SK-MEL-5 (cell line): Measurements from ENCODE around the gene ATP2B2. TPM values are rescaled to one million over a fixed set of nuclear protein-coding genes. Genes with fewer than 3 reads are reported as not detected.
"Not testable (repeated sequence)": the region's sequence is repeated elsewhere in the genome, so short reads cannot be mapped to it uniquely, and the experiment has no call there.

ENCODE experiments used
- DNase-seq: peaks from one replicate; pipeline ENCODE4 v3.0.0-alpha.2; 2016; ENCODE audit warnings: low read depth, low spot score
- in situ Hi-C: cut with HindIII; loops from 2 replicates; pipeline ENCODE4 v1.10.0; 2016; ENCODE audit warnings: low sequenced_read_pairs, high pct_unique_total_duplicates, low pct_unique_long_range_greater_than_20kb
- total RNA-seq: library from RNA; depleted of rRNA; stranded (reverse); fragments of >200 nt; shearing (Covaris generic); gene quantifications from 2 replicates; pipeline ENCODE4 v1.2.3, GENCODE V29; 2014

The ATP2B2 gene
- total RNA-seq, 1 experiment from 2014 or later, result not detected

DNA sequence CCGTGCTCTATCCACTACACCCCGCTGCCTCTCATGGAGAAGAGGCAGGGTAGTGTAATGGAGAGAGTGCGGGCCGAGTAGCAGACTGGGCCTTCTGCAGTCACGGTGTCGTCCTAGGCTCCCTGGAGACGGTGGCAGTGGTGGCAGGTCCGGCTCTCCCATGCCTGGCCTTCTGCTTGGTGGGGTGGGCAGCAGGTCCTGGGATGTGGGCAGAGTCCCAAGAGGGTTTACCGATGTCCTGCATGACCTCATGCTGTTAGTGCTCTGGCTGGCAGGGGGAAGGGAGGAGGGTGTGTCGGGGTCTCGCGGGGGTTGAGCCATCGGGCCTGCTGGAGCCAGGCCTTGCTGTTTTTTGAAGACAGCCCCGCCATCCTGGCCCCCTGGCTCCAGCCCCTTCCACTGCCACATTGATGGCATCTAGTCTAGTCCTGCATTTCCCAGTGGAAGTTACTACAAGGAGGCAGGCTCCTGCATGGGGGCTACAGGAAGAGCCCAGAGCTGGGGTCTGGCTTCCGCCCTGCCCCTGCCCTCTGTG, 110.8 kb downstream of the ATP2B2 start:
- DNase-seq, result no peak
- in situ Hi-C loops, result no loop called here

DNA sequence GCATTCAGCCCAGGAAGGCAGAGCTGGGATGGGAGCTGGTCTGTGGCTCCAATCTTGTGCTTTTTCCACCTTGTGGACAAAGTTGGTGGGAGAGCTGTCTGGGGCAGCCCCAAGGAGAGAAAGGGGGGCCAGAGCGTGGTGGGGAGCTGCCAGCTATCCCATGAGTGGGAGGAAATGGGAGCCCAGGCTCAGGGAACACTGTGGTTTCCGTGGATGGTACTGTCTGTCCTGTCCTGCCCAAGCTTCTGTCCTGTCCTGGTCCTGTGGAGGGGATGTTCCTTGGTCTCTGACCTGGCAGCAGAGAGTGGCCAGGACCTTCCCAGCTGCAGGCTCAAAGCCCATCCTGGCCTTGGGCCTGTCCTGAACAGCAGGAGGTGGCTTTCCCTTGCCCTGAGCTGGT, 111.9 kb downstream of the ATP2B2 start:
- no peak for DNase-seq
- in situ Hi-C loops, result no loop called here

DNA sequence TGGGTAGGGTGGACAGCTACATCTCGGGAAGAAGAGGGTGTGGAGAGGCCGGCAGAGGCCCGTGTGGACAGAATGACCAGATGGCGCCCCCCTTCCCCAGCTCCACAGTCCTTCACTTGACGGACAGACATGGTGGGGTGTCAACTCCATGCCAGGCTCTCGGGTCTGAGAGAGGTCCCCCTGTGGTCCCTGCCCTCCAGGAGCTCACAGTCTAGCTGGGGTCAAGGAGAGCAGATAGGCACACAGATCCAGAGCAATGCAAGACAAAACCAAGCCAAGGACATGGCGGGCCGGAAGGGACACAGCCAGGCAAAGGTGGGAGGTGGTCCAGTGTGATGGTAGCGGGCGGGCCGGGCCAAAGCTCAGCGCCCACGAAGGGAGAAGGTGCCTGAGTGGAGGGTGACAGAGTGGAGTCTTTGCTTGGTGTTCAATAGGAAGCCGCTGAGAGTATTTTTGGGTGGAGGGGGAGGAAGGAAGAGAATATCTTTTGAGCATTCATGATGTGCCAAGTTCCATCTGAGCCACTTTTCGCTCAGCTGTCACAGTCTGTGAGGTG, 112.4 kb downstream of the ATP2B2 start:
- no peak for DNase-seq
- in situ Hi-C loops, result no loop called here

DNA sequence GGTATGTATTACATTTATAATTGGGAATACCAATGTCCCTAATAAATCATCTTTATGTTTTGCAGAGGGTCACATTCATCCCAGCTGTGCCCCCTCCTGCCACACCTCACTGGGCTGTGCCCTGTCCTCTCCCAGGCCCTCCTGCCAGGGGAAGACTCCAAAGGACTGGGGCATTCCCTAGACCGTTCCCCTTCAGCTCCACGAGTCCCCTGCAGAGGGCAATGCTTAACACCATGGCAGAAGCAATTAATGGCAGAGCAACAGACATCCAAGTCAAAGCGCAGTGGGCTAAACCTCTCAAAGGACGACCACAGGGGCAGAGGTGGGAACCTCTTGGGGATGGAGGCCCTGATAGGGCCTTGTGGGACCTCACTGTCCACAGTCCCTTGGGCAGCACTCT, 113.1 kb downstream of the ATP2B2 start:
- peak; percentile 35 for DNase-seq
- in situ Hi-C loops, result no loop called here

DNA sequence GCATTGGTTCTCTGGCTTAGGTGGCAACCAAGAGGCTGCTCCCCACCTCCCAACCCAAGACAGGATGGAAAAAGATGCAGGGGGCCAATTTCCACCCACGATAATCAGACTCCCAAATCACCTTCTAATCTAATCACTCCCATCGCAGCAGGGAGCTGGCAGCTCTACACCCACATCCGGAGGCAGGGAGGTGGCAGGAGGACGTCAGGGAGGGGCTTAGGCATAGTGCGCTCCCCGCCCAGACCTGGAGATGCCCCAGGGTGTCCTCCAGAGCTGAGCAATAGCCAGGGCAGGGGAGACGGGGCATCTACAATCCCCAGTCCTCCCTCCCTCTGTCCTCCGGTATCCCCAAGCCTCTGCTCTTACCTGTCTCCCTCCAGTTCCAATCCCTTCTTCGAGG, 114.0 kb downstream of the ATP2B2 start:
- in situ Hi-C loops, result no loop called here

DNA sequence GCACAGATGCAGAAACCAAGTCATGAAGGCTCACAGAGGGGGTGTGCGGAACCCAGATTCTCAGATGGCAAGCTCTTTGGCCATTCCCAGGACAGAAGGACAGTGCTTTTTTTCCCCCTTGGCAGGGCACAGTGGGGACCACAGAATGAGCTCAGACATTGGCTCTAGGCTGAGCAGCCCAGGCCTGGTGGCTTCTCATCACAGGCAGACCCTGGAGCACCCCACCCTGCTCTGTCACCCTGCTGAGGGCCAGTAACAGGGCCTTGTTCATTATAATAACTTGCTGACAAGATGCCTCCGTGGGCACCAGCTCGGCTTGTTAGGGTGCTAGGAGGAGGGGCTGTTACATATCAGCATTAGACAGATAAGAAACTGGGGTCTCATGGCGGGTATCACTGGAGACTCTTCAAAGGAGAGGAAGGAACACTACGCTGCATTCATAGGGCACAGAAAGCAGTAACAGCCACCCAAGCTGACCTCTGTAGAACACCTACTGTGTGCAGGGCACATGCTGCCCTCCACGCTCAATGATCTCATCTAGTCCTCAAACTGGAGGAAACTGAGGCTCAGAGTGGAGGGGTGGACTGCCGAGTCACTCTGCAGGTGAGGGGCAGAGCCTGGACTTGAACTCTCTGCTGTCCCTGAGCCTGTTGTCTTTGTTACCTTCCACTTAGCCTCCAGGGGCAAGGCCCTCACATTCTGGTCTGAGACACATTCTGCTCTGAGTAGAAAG, 114.6 kb downstream of the ATP2B2 start:
- DNase-seq, result no peak
- in situ Hi-C loops, result no loop called here

More for the DNA sequence above, 114.0 kb downstream of the ATP2B2 start:
- DNase-seq, result no peak

DNA sequence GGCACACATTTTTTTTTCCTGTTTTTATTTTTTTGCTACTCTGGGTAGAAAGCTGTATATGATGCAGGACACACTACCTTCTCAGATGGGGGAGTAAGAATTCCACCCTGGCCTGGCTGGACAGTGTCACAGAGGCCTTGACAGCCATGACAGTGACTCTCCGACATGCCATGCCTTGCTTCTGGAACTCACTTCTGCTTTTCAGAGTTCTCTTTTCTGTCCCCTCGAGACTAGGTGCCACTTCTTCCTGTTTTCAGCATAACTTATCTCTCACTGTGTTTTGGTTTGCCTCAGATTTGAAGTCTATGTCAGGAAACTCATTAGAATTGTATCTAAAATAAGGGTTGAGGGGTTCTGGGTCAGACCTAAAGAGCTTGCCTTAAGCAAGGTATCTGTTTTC, 115.4 kb downstream of the ATP2B2 start:
- DNase-seq, result no peak
- in situ Hi-C loops, result no loop called here

DNA sequence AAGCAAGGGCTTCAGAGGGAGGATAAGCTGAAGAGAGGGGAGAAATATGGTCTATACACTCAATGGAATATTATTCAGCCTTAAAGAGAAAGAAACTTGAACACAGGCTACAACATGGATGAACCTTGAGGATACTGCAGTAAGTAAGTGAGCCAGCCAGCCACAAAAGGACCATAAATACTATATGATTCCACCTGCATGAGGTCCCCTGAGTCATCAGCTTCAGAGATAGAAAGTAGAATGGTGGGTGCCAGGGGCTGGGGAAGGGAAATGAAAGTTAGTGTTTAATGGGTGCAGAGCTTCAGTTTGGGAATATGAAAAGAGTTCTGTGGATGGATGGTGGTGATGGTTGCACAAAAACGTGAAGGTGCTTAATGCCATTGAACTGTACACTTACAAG, 116.0 kb downstream of the ATP2B2 start:
- no peak for DNase-seq
- in situ Hi-C loops, result no loop called here

DNA sequence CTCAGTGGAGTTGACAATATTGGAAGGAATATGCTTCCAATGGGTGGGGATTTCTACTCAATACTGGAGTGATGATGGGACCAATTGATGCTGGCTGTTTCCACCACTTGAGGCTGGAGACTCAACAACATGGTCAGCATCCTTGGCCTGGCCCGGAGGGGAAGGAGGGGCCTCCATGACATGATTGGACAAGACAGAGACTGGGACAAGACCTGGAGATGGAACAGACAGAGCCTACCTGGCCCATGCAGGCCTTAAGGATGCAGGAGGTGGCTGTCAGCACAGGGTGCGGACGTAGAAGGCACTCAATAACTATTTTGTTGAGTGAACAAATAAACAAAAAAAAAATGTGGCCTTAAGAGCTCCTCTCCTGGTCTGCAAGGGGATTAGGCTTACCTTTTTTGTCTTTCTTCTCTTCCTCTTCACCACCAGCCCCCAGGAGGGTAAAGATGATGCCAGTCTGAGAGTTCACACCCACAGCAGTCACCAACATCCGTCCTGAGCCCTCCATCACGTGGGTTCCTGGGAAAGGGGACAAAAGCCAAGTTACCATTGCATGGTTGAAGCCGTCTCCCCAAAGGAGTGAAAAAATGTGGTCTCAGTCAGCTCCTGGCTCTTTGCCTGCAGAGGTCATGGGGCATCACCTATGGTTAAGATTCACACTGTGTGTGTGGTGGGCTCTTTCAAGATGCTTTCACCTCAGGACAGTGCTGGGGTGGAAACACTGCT, 117.3 kb downstream of the ATP2B2 start:
- in situ Hi-C loops, result no loop called here
- no peak for DNase-seq

DNA sequence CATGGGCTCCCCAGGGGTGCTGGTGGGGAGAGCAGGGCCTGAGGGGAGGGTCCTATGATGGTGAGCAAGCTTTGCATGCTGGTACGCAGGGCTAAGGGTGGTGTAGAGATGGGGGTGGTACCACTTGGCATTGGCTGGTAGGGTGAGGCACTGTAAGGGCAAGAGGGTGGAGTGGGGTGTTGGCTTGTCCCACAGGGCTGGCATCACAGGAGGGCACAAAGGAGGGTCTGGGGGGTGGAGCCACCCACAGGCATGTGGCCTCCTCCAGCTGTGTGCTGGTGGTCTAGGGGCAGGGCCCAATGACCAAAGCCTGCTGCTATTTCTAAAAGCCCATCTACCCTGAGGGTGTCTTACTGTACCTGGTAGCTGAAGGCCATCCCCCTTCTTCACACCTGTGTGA, 119.3 kb downstream of the ATP2B2 start:
- in situ Hi-C loops, result no loop called here
- no peak for DNase-seq

DNA sequence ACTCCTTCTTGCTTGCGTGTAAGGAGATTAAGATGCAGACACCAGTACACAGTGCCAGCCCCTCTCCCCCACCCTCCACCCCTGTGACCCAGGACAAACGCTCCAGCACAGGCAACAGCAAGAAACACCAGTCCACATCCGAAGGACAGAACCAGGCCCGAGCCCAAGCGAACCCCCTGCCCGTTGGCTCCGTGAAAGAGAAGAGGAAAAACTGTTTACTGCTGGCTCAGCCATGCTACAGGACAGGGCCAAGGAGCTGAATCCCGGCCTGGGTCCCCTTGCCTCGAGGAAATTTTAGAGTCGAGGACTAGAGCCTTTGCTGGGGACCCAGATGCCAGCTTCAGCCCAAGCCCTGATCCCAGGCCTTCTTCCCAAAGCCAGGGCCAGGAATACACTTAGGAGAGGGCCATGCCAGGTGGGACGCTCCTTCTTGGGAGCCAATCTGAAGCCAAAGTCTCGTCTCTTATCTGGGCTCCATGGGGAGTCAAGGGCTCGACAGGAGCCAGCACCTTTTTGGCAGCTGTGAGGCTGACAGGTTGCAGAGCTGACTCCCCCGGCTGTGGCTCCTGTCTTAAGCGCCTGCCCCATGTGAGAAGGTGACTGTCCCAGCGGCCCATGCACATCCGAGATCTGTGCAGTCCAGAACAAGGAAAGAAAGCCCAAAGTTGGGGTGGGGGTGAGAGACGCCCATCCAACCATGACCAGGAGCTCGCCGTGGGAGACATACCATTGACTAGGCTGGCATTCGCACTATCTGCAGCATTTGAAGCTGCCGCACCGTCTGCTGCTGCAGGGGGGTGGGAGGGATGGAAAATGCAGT, 120.6 kb downstream of the ATP2B2 start:
- DNase-seq, result no peak
- in situ Hi-C loops, result no loop called here

DNA sequence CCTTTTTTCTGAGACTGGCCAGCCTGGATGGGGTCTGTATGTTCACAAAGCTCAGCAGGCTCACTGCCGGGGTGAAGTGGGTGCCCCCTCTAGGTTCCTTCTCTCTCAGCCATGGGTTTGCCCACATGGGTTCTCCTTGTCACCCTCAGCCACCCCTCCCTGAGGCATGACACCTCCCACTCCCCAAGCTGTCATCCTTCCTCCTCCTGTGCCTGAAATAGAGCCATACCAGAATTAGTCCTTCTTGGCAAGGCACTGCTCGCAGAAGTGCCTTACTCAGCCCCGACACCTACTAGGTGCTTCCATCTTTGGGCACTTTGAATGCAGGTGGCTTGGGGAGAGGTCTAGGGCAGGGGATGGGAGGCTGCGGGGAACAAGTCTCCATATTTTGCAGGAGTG, 121.5 kb downstream of the ATP2B2 start:
- DNase-seq, result no peak
- in situ Hi-C loops, result no loop called here

DNA sequence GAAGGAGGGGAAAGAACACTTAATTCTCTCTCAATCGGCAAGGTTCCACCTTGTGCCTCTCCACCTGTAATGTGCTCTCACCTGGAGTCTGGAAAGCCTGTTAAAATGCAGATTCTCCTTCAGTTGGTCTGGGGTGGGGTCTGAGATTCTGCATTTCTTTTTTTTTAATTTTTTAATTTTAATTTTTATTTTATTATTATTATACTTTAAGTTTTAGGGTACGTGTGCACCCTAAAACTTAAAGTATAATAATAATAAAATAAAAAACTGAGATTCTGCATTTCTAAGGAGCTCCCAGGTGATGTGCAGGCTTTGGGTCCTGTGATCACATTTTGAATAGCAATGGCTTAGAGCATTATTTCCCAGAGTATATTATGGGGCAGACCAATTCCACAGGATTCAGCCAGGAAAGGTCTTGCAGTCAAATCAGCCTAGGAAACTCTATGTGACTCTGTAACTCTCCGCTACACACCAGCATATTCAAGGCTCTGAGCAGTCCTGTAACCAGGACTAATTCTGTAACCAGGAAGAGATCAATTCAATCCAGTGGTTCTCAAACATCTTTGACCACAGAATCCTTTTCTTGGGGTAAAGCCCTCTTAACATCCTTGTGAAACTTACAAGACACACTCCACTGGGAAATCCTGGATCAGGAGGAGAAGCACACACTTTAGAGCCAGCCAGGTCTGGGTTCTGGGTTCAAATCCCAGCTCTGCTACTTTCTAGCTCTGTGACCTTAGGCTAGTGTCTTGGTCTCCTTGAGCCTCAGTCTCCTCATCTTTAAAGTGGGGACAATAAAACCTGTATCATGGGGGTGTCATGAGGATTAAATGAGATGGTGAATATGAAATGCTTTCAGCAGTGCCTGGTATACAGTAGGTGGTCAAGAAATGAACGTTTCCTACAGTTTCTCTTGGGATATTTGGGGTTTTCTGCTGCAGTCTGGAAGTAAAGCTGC, 122.2 kb downstream of the ATP2B2 start:
- in situ Hi-C loops, result no loop called here
- no peak for DNase-seq

DNA sequence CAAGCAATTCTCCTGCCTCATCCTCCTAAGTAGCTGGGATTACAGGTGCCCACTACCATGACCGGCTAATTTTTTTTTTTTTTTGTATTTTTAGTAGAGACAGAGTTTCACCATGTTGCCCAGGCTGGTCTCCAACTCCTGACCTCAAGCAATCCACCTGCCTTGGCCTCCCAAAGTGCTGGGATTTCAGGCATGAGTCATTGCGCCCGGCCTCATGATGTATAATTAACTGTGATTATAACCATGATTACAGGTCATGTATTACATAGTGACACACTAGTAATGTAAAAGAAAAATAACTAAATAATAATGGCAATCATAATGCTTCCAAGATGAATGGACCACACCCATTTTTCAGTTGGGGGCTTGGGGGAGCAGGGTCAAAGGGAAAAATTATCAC, 122.9 kb downstream of the ATP2B2 start:
- in situ Hi-C loops, DNase-seq: not testable (repeated sequence)

DNA sequence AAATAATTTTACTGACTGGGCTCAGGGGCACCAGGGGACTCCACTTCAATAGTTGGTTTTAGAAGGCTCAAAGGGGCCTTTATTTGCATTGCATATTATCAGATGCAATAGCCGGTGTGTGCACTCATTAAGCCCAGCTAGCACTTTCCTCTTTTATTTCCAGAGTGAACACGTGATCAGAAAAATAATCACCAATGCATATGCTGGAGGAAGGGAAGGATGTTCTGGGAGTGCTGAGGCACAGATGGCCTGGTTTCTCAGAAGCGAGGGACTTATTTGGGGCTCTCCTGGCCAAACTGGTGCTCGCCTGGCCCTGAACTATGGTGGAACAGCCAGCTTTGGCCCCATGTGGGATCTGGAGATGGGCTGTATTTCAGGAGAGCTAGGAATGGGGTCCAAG, 124.0 kb downstream of the ATP2B2 start:
- in situ Hi-C loops, result no loop called here
- no peak for DNase-seq

DNA sequence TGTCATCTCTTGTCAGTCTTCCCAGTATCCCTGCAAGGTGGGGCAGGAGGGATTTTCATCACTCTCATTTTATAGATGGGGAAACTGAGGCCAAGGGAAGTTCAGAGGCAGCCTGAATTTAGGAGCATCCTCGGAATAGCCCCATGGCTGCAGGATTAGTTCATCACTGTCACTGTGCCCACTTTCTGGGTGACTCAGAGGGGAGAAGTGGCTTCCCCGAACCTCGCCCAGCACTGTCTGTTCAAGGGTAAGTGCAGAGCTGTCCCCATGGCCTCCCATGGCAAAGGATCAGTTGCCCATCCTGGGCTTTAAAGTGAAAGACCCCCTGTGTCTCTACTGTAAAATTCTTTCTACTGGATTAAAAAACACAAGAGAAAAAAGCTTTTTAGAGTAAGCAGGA, 124.5 kb downstream of the ATP2B2 start:
- no peak for DNase-seq

DNA sequence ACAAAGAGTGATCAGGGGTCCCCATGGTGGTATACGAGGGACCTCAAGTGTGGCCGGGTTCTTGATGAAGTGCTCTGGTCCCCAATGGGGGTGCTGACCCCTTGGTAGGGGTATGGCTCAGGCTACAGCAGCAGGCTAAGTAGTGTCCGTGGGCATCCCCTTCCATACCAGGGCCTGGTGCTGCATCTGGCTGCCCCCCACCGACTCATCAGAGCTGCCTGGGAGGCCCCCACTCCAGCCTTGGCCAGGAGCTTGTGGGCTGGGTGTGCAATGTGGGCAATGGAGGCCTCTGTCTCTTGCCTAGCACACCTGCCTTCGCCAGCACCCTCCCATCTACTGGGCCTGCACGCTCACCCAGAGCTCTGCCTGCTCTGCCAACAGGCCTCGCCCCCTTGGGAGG, 125.4 kb downstream of the ATP2B2 start:
- in situ Hi-C loops, result no loop called here
- DNase-seq, result no peak

More for the DNA sequence above, 124.5 kb downstream of the ATP2B2 start:
- in situ Hi-C loops, result no loop called here
